HG02642 (cell line): Measurements from ENCODE around the gene CAMK2N2.
"Not testable (repeated sequence)": the region's sequence is repeated elsewhere in the genome, so short reads cannot be mapped to it uniquely, and the experiment has no call there.

Source experiments
- ATAC-seq: cut with Tn5 transposase; IDR thresholded peaks from one replicate; pipeline ENCODE4 v1.9.1; 2021; ENCODE audit warnings: mild to moderate bottlenecking; ENCODE audit not compliant: unreplicated experiment, poor library complexity

Gene CAMK2N2

DNA sequence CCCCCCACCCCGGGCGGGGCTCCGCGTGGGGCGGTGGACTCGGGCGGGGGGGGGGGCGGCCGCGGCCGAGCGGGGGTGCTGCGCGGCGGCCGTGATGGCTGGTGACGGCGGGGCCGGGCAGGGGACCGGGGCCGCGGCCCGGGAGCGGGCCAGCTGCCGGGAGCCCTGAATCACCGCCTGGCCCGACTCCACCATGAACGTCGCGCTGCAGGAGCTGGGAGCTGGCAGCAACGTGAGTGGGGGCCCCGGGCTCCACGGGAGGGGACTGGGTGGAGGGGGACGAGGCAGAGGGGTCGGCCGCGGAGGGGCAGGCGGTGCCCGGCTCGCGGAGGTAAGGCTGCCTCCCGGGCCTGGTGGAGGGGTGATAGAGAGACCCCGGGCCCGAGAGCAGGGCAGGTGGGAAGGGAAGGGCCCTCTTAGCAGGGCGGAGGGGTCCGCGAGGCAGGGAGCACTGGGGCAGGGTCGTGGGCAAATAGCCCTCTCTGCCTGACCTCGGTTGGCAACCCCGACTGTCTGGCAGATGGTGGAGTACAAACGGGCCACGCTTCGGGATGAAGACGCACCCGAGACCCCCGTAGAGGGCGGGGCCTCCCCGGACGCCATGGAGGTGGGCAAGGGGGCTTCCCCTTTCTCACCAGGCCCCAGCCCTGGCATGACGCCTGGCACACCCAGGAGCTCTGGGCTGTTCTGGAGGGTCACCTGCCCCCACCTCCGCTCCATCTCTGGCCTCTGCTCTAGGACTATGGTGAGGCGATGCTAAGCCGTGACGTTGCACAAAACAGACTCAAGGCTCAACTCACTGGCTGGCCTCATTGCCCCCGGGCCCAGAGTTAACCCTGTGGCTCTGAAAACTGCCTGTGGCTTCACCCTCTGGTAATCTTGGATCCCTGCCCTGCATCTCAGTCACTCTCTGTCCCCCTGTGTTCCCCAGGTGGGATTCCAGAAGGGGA is 14.9 kb upstream of the CAMK2N2 start, which contains the start of gene ECE2:
ECE2 (plus strand) TSS at position 62 of the 950 bp plus-strand sequence; CDS start at position 194, 132 bp downstream.
- no peak for ATAC-seq

DNA sequence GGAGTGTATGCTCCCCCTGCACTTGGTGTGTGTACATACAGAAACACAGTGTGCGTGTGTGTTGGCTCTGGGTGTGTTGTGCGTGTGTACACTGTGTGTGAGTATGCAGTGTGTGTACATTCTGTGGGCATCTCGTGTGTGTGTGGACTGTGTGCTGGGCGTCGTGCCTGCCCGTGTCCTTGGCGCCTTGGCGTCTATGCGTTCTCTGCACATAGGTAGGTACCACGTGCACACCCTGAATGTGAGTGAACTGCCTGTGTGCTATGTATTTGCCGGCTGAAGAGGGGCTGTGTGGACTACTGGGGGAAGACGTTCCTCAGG is 14.0 kb upstream of the CAMK2N2 start:
- ATAC-seq, result no peak

DNA sequence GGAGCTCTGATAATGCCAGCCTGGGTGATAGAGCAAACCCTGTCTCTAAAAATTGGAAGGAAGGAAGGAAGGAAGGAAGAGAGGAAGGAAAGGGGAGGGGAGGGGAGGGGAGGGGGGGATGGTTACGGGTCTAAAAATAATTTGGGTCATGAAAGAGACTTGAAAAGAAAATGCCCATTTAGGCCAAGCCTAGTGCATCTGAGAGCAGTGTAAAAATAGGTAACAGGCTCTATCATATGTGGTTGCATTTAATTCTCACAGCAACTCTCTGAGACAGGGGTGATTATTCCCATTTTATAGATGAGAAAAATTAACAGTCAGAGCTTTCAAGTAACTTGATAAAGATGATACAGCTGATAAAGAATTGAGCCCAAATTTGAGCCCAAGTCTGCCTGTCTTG is 10.9 kb upstream of the CAMK2N2 start:
- ATAC-seq, result no peak

DNA sequence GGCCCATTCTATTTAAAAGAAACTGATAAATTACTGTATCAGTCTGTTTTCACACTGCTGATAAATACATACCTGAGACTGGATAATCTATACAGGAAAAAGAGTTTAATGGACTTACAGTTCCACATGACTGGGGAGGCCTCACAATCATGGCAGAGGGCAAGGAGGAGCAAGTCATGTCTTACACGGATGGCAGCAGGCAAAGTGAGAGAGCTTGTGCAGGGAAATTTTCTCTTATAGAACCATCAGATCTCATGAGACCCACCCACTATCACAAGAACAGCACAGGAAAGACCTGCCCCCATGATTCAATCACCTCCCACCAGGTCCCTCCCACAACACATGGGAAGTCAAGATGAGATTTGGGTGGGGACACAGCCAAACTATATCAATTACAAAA is 5.9 kb upstream of the CAMK2N2 start:
- ATAC-seq, result not testable (repeated sequence)

DNA sequence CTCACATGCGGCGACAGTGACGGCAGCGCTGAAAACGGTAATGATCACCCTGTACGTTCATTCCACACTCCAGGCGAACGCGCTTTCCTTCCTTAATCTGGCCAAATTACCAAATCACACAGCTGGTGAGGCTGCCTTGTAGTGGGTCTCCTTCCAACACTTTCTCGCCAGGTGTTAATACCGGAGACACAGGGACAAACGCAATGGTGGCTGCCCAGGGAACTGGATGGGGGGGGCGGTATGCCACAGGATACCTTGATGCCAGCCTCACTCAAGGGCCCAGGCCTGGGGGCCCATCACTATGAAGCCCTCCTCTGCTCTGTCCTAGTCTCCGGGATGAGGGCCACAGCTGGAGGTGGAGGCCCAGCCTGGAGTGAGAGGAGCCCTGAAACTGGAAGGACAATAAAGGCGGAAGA is 1.4 kb upstream of the CAMK2N2 start:
- ATAC-seq, result no peak

DNA sequence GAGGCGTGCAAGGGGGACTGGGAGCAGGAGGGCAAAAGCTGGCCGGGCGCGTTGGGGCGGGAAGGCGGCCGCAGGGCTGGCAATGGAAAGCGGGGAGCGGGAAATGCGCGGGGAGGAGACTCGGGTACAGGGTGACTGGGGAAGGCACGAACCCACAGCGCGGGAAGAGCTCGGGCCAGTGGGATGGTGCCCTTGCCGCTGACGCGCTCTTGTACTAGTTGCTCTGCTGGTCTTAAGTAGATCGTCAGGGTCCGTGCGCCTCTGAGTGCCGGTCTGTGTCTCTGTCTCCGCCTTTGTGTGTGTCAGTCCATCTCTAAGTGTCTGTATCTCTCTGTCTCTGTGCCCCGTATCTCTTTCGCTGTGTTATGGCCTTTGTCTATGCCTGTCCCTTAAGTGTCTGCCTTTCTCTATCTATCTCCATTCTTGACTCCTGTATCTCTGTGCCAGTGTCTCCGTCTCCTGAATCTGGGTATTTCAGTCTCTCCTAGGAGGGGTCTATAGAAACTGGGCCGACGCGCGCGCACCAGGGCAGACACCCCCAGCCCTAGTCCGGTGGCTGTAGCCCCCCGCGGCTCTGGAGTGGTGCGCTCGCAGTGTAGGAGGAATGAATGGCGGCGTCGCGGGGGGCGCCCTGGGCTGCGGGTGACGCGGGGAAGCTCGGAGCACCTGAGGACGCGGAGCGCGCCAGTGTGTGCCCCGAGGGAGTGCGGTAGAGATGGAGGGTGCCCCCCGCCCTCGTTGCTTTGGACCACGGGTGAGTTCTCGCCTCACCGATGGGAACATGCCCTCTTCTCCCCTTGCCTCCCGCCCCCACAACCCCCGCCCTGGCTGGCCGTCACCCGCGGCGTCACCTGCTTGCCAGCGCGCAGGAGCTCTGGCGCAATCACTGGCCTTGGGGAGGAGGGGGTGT is 756 bp upstream of the CAMK2N2 start:
- ATAC-seq, result no peak

DNA sequence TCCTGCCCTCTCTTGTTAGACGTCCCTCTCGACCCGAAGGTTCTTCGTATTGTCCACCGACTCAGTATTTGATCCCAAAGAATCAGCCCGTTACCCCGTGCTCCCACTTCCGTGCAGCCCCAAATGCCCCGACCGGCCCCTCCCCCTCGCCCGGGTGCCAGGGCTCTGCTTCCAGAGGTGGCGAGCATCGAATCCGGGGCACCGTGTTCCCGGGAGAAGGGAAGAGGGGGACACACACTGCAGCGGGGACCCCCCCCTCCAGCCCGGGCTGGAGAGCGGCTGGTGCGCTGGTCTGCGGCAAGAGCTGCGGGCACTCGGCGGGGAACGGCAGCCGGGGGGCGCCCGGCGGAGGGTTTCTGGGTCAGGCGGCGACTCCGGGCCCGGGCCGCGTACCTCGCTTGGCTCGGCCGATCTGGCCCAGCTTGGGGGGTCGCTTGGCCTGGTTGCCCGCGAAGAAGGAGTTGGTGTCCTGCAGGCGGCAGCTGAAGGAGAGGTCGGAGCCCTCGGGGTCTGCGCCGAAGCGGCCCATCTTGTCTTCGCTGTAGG is 556 bp downstream of the CAMK2N2 start:
- ATAC-seq, result no peak

DNA sequence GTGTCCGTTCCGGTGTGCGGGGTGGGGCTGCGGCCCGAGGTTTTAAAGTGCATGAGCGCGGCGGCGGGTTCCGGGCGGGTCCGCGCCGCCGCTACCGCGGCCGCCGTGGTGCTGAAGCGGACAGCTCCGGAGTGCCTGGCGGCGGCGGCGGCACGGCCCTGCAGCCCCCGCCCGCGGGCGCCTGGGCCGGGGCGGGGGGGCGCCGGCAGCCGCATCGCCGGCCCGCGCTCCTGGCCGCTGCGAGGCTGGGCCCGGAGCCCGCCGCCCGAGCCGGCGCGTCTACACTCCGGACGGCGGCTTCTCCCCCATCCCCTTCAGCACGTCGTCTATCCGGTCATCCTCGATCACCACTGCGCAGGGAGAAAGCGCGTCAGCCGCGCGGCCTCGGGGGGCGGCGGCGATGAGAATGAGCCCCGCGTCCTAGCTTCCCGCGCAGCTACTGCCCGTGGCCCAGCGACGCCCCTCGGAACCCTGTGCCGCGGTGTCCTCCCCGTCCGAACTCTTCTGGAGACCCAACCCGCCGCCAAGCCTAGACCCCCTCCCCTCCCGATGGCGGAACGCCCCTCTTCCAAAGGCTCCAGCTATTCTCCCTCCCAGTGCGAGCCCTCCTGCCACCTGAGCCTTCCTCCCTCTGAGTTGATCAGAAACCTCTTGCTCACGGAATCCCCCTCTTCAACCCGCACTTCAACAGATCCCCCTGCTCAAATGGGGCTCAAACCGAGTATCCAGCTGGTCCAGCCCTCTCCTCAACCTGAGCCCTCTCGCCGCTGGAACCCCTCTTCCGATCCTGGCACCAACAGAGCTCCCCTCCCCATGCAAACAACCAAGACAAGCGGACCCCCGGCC is 1.3 kb downstream of the CAMK2N2 start:
- no peak for ATAC-seq

DNA sequence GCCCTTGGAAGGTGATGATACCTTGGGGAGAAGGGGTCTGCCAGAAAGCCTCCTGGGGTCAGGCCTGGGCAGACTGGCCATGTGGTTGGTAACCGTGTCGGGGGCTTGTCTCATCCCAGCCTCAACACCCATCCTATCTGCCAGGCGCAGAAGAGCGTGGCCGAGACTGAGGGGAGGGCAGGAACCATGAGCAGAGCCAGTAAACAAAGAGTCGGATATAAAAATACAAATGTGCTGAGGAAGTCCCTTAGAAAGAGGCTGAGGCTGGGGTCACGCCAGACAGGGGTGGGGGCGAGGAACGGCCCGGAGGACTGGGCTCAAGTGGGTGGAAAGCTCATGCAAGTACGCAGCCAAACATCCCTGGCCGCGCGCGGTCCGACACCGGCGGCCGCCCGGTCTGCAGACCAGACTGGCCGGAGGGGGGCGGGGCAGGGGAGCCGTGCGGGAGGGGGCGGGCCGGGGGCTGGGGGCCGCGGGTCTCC is 1.9 kb downstream of the CAMK2N2 start:
- no peak for ATAC-seq

DNA sequence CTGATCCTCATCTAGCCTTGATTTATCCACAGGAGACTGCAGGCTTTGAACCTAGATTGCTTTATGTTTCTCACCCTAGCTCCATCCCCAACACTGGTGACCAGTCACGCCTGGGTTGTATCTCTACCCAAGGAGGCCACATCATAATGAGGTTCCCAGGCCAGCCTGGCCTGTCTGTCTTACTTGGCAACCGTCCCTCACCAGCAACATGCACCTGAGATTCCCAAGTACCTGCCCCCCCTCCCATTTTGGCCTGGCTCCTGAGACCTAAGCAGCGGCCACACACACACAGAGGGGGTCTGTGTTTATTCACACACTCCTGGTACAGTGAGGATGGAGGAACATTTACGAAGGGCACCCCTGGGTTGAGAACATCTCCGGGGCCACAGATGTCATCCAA is 2.4 kb downstream of the CAMK2N2 start:
- no peak for ATAC-seq

DNA sequence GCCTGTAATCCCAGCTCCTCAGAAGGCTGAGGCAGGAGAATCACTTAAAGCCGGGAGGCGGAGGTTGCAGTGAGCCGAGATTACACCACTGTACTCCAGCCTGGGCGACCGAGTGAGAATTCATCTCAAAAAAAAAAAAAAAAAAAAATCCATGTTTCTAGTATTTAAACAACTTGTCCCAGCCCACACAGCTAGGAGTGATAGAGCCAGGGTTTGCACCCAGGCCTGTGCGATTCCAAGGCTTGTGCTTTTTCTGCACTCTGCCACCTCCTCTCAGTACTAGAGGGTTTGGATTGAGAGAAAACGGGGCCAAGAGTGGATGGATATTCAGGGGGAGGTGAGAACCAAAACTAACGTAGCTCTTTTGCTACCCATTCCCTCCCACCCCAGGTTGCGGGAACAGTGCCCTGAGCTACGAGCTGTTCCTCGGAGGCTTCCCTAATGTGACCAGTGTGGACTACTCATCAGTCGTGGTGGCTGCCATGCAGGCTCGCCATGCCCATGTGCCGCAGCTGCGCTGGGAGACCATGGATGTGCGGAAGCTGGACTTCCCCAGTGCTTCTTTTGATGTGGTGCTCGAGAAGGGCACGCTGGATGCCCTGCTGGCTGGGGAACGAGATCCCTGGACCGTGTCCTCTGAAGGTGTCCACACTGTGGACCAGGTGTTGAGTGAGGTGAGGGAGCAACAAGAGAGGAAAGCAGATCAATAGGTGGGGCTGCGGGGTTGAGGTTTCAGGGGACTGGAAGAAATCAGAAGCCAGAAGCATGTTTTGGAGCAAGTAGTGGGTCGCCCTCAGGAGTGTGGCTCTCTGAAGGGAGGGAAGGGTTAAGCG is 4.1 kb downstream of the CAMK2N2 start:
- ATAC-seq, result no peak

DNA sequence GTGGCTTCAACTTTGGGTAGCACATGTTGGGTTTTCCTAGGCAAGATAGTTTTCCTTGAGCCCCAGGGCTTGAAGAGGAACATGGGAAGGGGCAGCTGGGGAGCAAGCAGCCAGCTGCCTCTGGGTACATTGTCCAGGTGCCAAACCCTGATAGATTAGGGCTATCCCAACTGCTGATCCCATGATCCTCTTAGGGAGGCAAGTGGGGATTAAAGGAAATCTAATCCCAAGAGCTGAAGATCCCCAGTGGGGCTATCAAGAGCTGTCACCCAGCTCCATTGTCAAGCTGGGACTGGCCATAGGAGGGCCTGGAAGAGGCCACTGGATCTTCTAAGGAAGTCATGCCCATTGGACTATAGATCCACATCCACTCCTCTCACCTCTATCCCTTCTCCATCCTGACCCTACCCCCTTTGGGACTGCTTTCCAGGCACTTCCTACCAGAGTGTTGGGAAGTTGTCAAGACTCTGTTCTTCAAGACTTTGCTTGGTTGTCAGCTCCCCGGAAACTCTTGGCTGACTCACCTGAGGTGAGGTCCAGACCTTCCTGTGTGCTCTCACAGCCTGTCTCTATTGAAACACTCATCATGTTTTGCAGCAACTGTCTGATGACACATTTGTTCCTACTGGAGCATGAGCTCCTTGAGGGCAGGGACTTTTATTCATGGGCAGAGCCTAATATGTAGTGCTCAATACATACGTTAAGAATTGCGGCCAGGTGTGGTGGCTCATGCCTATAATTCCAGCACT is 5.9 kb downstream of the CAMK2N2 start:
- no peak for ATAC-seq

DNA sequence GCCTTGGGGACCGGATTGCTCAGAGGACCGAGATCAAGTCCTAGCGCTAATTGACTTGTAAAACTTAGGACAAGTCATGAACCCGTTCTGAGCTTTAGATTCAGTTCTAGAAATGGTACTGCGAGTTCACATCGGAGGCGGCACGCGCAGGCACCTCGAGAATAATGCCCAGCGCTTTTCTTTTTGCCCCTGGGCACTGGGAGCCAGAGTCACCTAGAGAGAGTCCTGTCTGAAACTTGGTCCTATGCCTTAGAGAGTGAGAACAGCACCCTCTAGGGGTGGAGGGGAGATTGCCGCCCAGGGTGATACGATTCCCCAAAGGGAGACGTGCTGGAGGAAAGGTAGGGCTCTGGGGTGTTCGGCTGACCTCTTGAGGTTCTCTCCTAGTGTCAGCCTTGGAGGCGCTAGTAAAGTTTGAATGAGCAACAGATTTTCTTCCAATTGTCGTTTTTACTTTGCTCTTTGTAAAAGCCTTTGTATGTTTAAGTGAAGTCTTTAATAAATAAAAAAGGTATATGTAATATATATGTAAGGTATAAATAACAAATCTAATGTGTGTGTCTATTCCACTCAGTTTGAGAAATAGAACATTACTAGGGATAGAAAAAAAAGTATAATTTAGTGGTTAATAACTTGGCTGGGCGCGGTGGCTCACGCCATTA is 11.1 kb downstream of the CAMK2N2 start:
- peak; percentile 60 for ATAC-seq

DNA sequence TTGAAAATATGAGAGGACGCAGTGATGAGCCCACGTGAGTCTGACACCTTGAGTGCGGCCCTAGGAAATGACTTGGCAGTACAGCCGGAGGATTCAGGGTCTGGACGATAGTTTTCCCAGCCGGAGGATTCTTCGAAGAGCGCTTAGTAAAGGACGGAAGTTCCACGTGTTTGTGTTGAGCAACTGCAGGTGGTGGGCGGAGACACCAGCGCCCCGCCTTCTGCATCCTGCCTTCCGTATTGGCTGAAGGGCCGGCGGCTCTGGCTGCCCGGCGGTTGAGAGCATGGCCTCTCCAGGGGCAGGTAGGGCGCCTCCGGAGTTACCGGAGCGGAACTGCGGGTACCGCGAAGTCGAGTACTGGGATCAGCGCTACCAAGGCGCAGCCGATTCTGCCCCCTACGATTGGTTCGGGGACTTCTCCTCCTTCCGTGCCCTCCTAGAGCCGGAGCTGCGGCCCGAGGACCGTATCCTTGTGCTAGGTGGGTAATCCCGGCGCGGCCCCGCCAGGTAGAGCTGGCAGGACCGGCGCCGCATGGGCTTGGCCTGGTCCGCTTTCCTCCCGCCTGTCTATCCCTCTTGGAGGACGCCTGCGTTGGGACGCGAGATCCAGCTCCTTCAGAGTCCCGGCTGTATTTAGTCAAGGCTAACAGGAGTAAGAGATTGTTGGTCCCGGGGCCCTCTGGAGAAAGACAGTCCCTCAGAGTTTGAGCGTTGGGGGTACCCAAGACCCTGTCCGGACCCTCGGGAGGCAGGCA is 11.8 kb downstream of the CAMK2N2 start, which contains the start of gene EEF1AKMT4:
EEF1AKMT4 (plus strand) TSS at position 261 of the 755 bp plus-strand sequence; CDS start at position 284, 23 bp downstream.
- ATAC-seq, result peak; percentile 88

DNA sequence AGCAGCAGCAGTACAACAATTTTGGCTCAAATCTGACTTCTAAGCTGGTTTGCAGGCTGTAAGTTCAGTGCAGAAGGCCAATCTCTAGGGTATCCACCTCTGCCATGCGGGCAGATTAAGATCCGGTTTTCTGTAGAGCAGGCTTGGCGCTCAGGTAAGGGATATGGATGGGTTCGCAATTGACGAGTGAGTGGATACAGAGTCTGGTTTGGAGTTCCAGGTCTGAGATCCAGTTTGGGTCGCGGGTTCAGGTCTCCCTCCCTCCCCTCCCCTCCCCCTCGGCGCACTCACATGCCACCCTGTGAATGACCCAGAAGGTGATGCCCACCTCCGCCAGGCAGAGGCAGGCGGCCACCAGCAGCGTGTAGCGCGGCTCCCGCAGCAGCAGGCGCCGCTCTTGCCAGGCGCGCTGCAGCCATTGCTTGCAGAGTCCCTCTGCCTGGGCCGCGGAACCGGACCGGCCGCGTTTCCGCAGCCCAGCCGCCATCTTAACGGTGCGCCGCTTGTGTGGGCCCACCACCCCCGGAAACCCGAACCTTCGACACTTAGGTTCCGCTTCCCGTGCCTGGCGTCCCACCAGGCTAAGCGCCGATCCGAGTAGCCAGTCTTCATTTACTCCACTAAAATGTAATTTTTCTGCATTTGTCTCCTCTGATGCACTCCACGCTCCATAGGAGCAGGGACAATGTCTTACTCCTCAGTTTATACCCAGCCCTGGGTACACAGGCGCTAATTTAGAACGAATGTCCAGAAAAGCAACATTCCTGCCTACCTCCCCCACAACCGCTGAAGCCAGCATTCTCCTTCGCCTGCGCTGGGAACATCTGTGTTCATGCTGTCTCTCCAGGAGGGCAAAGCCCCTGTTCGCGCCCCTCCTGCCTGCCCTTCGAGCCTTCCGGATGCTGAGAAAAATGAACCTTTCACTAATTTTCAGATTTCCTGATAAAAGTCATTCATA is 12.6 kb downstream of the CAMK2N2 start, which contains the start of gene ALG3:
ALG3 (minus strand) TSS at position 509 of the 958 bp plus-strand sequence; CDS start at position 487, 22 bp downstream.
- peak; percentile 61 for ATAC-seq

DNA sequence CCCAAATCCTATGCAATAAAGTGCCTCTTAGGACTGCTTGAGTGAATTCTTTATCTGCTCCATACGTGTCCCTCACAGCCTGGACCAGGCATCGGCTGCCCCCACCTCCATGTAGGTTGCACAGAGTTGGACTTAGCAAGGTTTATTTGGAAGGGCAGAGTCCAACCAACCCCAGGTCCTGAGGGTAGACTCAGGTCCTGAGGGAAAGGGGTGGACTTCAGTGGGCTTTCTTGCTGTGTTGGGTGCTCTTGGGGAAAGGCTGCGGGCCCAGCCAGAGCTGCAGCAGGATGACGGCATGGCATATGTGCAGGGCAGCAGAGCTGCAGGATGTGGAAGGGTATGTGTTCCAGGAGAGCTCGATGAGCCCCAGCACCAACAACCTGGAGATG is 19.1 kb downstream of the CAMK2N2 start:
- no peak for ATAC-seq
